GM19240 (cell line): ENCODE measurements around the gene MAP3K20.
A peak's percentile ranks its signal among the peaks of the same experiment; 100 is the strongest.
"Not testable (repeated sequence)": the region's sequence is repeated elsewhere in the genome, so short reads cannot be mapped to it uniquely, and the experiment has no call there.

Source experiments
- DNase-seq: peaks from one replicate; pipeline ENCODE4 v3.0.0; 2011; ENCODE audit warnings: low spot score; ENCODE audit not compliant: insufficient read length

Gene MAP3K20

DNA sequence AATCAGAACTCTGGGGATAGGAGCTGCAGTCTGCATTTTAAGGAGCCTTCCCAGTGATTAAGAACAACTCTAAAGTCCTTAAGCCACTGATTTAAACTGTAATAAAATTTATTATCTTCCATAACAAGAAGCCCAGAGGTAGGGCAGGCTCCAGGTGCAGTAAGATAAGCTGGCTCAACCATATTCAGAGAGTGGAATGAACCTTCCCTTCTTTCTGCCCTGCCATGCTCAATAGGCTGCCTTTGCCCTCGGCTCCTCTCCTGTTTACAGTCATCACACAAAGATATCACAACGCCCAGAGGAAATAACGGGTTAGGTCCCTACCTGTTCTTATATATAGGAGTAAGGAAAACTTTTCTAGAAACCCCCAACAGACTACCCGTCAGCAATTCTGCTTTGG lies 188.5 kb downstream of the MAP3K20 start:
- no peak for DNase-seq

DNA sequence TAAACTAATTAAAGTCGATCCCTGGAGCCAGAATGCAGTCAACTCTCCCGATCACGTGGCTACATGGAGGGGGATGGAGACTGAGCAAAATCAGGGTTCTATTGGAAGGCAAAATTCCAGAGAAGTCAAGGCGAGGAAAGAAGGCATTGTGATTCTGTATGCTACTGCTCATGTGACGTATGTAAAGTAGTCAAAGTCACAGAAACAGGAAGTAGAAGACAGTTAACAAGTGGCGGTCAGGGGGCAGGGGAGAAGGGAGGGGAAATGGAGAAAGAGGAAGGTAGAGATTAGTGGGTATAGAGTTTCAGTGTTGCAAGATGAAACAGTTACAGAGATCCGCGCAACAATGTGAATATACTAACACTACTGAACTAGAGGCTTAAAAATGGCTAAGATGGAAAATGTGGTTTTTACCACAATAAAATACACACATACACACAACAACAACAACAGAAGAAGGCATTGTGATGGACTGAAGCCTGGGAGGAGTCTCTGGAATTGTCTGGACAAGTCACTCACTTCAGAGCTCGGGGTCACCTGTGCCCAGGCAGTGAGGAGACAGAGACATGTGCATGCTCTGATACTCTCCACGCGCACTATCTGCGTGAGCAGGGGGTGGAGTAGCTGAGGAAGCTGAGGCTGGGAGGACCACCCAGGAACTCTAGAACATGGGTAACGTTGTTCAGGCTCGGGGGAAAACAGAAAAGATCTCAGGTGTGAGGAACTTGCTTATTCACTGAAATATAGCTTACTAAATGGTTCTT lies 189.1 kb downstream of the MAP3K20 start:
- peak; percentile 44 for DNase-seq

DNA sequence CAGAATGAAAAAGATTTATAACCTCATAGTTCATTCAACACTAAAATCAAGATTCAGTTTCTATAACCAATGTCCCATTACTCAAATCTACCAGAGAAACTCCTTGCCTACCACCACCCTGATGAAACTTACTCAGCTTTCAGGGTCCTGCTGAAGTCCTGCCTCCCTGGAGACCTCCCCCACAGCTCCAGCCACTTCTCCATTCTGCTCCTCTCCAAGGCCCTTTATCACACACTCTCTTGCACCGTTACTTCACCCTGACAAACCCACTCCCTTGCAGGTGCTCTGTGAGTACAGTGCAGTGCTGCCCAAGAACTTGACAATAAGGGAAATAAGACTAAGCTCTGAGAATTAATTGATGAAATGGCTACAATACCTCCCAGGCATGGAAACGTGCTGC lies 195.5 kb downstream of the MAP3K20 start:
- DNase-seq: no peak

DNA sequence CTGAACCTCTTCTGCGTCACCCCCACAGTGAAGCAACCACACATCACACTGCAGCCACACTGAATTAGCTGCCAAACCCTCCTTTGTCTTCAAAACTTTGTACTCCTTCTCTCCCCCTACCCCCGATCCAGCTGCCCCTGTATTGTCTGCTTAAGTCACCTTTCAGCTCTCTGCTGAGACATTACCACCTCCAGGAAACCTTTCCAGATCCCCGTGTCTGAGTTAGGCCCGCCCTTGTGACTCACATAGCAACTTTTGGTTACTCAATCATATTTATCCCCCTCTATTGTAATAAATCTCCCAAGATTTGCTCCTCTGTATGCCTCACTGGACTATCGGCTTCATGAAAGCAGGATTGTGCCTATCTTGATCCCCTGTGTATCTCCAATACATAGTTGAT lies 196.2 kb downstream of the MAP3K20 start:
- no peak for DNase-seq

DNA sequence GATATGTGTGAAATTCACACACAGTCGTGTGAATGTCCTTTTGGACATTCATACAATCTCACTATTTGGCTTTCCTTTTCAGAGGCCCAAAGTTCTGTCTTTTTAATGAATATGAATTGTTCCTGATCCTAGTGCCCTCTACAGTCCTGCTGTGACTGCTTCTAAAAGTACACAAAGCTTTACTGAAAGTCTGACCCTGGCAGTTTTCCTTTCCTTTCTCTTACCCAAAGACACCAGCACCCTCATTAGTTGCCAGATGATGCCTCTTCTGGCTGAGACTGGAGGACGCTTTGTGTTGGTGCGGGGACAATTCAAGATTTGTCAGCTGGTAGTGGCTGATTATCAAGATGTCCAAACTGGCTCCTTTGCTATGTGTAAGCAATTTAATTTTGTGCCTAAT lies 197.2 kb downstream of the MAP3K20 start:
- DNase-seq: no peak

DNA sequence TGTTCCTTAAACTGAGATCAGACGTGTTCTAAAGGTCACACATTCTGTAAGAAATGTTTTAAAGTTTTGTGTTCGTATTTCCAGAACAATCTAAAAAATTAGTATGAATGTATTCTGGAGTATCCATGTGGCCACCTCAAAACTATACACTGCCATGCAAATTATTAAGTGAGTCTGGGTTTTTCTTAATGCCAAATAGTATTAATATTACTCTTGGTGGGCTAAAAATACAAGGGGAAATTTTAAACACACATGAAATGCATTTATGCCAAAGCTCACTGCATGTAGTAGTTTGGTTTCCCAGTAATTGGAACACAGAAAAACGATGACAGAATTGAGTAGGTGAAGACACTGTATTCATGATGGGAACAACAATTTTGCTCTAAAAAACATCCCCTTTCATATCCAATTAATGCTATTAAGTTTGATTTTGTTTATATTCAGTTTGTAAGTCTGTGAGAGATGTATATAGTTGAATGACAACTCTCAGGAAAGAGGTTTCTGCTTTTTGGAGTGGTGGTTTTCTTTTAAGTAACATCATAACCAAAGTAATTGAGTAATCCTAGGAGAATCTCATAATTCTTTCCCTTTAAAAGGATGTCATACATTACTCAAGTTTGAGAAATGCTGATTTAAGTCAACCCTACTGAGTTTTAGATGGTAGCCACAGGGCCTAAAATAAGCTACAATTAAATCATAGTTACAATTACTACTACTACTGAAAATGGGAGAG lies 203.3 kb downstream of the MAP3K20 start:
- DNase-seq: no peak

DNA sequence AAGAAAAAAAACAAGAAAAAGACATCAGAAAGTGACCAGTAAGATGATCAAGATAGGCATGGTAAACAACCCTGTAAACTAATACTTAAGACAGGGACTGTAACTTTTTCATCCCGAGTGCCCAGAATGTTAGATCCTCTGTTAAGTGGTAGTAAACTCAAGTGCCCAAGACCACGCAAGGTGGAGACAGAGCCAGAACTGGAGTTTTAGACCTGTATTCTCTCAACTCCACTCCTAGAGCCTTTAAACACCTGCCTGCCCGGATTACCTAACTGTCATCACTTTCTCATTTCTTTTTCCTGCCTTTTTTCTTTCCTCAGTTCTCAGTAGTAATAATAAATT lies 203.9 kb downstream of the MAP3K20 start:
- DNase-seq: no peak

DNA sequence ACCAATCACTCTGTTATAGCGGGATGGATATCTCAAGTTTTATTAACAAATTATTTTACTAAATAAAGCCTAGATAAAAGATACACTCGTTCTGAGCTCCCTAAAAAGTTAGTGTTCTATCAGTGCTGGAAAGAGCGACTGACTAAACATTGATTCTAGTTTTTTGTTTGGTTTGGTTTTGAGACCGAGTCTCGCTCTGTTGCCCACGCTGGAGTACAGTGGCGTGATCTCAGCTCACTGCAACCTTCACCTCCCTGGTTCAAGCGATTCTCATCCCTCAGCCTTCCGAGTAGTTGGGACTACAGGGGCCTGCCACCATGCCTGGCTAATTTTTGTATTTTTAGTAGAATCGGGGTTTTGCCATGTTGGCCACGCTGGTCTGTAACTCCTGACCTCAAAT lies 205.2 kb downstream of the MAP3K20 start:
- no peak for DNase-seq

DNA sequence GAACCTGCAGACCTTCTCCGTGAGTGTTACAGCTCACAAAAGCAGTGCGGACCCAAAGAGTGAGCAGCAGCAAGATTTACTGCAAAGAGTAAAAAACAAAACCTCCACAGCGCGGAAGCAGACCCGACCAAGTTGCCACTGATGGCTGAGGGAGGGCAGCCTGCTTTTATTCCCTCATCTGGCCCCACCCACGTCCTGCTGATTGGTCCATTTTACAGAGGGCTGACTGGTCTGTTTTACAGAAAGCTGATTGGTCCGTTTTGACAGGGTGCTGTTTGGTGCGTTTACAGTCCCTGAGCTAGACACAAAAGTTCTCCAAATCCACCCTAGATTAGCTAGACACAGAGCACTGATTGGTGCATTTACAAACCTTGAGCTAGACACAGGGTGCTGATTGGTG lies 206.3 kb downstream of the MAP3K20 start:
- not testable (repeated sequence) for DNase-seq

DNA sequence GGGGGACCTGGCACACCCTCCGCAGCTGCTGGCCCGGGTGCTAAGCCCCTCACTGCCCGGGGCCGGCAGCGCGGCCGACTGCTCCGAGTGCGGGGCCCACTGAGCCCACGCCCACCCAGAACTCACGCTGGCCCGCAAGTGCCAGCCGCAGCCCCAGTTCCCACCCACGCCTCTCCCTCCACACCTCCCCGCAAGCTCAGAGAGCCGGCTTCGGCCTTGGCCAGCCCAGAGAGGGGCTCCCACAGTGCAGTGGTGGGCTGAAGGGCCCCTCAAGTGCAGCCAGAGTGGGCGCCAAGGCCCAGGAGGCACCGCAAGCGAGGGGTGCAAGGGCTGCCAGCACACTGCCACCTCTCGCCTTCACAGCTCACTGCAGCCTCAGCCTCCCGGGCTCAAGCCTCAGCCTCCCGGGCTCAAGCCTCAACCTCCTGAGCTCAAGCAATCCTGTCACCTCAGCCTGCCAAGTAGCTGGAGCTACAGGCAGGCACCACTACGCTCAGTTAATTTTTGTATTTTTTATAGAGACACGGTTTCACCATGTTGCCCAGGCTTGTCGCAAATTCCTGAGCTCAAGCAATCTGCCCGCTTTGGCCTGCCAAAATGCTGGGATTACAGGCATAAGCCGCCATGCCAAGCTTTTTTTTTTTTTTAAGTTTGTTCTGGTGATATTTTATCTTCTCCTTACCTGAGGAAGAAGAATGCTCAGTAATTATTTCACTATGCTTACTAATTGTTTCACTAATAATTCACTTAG lies 207.3 kb downstream of the MAP3K20 start:
- DNase-seq: no peak

DNA sequence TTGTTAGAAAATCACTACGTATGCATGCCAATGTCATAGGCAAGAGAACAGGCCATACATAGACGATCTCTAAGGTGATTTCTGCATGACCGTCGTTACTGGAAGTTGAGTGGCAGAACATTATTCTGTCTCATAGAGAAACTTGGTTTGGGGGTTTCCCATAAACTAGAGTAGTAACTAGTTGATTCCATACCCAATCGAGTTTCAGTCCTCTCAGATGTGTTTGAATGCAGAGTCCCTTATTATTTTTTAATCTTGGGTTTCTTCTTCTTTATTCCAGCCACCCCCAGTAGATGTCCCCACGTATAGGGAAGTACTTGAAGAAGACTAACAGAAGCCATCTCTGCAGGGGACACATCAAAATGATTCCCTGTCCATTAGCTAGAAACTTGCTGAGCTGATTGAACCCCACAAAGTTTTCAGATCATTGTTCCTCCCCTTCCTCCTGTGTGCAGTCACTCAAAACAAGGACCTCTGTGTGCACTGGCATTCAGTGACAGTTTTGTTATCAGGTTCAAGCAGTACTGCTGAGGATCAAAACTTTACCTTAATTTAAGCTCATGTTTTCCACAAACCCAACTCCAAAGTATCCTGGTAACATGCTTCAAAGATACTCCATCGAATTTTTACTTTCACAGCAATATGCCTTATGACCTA lies 210.6 kb downstream of the MAP3K20 start:
- DNase-seq: peak; percentile 14

DNA sequence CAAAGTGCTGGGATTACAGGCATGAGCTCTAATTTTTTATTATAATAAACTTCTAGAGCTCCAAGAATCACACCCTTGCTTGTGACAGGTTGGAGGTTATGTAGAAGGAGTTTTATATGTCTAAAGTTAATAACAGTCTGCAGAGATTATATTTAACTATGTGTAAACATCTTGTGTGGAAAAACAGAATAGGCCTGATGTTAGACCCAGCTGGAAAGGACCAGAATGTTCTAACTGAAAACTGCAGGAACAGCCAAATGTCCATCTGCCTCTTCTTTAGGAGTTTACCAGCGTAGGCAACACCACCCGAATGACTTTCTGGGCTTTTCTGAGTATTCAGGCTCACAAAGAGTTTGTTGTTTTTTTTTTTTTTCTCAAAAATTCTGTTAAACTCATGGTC lies 211.9 kb downstream of the MAP3K20 start:
- no peak for DNase-seq

DNA sequence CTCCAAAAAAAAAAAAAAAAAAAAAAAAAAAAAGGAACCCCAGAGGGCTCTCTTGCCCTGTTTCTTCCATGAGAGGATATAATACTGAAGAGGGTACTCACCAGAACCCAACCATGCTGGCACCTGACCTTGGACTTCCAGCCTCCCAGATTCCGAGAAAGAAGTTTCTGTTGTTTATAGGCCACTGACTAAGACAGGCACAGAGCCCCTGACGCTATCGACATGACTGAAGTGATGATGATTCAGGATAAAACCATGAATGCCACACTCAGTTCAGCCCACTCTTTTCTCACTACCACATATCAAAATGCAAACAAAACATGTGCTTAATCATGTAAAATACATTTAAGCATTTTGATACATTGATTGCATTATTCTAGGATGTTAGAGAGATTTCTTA lies 212.9 kb downstream of the MAP3K20 start:
- no peak for DNase-seq

DNA sequence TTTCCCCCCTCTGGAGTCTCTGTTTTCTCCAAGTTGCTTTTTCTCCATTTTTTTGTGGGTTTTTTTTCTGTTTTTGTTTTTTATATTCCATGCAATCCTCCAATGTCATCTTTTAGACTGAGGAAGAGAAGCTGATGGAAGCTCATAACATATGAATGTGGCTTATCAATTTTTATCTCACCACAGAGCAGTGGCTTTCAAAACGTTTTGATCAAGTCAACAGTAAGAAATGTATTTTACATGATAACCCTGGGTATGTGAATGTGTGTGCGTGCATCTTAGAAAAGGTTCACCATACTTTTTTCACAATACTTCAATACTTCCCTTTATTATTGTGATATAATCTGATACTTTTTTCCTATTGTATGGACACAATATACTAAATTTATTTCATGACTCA lies 214.4 kb downstream of the MAP3K20 start:
- no peak for DNase-seq

DNA sequence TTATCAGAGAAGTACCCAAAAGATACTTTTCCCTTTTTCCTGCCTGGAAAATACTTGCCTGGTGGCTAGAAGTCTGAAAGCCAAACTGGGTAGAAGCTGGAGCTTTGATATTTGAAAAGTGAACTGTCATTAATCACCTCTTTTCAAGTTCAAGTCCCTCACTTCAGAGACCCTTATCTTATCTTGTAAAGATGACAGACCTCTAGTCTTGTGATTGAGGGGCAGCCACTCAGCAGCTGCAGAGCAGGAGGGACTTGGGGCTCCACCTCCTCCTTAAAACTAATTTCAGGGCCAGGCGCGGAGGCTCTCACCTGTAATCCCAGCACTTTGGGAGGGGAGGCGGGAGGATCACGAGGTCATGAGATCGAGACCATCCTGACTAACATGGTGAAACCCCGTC lies 214.9 kb downstream of the MAP3K20 start:
- no peak for DNase-seq

DNA sequence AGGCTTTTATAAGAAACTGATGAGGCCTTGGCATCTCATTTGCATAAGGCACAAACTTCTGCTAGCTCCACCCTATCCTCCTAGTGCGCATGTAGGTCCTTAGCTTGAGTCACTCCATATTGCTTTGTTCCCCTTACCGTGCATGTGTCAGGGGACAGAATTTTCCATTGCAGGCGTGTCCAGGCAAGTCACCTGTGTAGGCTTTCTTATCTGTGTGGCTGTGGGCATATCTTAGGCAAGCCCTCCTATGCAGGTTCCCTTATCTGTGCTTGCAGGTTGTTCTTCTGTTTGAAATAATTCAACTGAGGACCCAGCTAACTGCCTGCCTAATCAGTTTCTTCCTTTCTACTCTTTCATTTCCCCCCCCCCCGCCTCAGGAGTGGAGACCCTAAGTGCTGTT lies 215.8 kb downstream of the MAP3K20 start:
- DNase-seq: no peak

DNA sequence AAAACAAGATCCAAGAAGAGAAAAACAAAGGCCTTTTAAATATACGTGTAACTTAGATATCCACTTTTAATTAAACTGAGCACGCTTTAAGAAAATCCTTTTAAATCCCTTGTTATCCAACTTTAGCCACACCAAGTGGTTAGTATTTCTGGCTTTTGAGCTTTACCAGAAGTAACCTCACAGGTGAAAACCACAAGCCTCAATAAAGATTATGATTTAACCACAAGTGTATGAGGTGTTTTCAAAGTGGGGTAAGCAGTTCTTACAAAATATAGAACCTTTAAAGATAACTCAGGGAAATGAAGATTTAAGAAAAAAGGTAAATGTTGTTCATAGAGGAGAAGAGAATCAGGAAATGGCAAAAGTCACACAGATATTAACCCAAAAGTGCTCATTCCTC lies 220.6 kb downstream of the MAP3K20 start:
- DNase-seq: no peak

DNA sequence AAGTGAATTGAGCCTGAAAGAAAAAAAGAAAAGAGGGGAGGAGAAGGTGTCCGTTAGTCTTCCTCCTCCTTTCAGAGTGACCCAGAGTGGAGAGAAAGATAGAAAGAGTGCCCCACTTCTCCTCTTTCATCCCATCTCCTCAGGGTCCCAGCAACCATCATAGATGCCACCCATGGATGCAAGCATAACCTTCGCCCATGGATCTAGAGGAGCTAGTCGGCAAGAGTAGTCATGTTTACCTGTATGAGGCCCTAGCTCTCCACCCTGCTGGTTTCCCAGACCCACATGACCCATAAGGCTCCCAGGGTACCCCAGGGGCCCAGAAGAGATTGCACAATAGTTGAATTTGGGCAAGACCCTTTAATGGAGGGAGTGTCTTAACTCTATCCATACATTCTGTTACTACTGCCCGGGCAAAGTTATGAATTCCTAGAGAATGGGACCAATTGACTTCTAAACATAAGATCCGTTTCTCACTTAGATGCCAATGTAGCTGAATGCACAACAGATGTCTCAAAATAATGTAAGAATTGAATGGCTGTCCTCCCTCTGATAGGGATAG lies 223.0 kb downstream of the MAP3K20 start:
- DNase-seq: no peak

DNA sequence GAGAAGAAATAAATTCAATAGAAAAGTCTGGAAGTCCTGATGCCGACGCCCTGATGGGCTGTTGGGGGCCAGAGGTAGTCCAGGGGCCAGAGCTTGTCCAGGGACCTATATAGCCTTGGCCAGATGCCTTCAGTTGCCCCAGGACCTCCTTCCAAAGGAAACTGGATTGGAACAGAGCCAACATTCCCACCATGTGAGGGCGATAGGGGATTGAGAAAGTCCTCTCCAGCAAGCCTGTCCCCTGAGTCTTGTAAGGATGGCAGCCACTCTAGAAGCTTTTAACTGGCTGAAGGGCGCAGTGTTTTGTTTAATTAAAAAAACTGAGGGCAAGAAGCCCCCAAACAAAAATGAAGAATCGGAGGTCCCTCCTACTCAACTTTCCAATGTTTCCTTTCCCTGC lies 224.1 kb downstream of the MAP3K20 start:
- no peak for DNase-seq

DNA sequence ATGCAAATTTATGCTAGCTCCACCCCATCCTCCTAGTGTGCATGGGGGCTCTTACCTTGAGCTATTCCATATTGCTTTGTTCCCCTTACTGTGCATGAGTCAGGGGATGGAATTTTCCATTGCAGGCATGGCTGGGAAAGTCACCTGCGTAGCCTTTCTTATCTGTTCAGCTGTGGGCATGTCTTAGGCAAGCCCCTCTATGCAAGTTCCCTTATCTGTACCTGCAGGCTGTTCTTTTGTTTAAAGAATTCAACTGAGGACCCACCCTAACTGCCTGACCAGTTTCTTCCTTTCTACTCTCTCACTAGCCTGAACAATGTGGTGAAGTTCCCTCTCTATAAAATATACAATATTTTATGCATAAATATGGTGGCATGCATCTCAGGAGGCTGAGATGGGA lies 224.8 kb downstream of the MAP3K20 start:
- DNase-seq: no peak

DNA sequence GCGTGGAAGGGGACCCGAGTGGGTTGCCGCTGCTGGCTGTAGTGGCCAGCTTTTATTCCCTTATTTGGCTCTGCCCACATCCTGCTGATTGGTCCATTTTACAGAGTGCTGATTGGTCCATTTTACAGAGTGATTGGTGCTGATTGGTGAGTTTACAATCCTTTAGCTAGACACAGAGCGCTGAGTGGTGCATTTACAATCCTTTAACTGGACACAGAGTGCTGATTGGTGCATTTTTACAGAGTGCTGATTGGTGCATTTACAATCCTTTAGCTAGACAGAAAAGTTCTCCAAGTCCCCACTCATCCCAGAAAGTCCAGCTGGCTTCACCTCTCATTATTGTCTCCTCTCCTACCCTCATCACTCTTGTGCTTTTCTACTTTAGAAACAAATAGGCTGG lies 225.9 kb downstream of the MAP3K20 start:
- not testable (repeated sequence) for DNase-seq

DNA sequence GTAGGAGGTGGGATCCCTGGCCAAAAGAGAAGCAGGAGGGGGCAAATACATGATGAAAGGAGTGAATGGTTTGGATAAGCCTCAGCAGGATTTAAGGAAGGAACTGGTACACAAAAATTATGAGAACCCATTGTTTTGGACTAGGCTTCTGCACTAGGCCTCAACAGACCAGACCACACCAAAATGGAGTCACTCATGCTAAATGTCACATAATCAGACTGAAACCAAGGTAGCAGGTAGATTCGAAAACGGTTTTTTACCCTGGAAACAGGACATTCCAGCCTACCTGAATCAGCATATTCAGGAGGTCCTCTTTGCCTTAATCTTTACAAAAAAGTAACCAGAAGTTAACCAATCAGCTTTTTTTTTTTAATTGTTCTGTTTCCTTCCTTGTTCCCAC lies 229.7 kb downstream of the MAP3K20 start:
- no peak for DNase-seq
